Dendritic cell treated with granulocyte-macrophage colony-stimulating factor and Interleukin-4, amounts not matched to agents 40 ng/mL and 50 ng/mL, for 4 days (primary cell): ENCODE measurements around the gene ZNRF1.

Experiments used
- H3K27ac Mint-ChIP-seq: one replicate; pipeline ENCODE4 v1.8.0; 2022; ENCODE audit warnings: mild to moderate bottlenecking, mixed read lengths
- H3K27me3 Mint-ChIP-seq: one replicate; pipeline ENCODE4 v1.8.0; 2022; ENCODE audit warnings: mild to moderate bottlenecking, mixed read lengths
- H3K36me3 Mint-ChIP-seq: one replicate; pipeline ENCODE4 v1.8.0; 2022; ENCODE audit warnings: low read depth, mixed read lengths
- H3K4me1 Mint-ChIP-seq: one replicate; pipeline ENCODE4 v1.8.0; 2022; ENCODE audit warnings: low read depth, mixed read lengths
- H3K4me3 Mint-ChIP-seq: one replicate; pipeline ENCODE4 v1.8.0; 2022; ENCODE audit warnings: mild to moderate bottlenecking, moderate library complexity, mixed read lengths
- H3K9me3 Mint-ChIP-seq: one replicate; pipeline ENCODE4 v1.8.0; 2022; ENCODE audit warnings: mixed read lengths
- intact Hi-C: fragments of 100-400 bp; cut with micrococcal nuclease; formaldehyde crosslinking; loops from one replicate; pipeline ENCODE4 v1.15.0; 2022

Gene ZNRF1

GRCh38 chr16:75130150-75130771, 131.4 kb downstream of the ZNRF1 start:
- peaks cover 13% of the 10 kb centered on the region for H3K4me1 Mint-ChIP-seq
- H3K27ac Mint-ChIP-seq, result no peak overlapping the region
- H3K9me3 Mint-ChIP-seq, result peaks cover 7% of the 10 kb centered on the region
- H3K27me3 Mint-ChIP-seq, result peaks cover 37% of the 10 kb centered on the region
- H3K4me3 Mint-ChIP-seq, result no peak overlapping the region
- H3K36me3 Mint-ChIP-seq, result no peaks in the 10 kb centered on the region
- intact Hi-C loops, result no loop called here

GRCh38 chr16:75131081-75131480, 132.3 kb downstream of the ZNRF1 start:
- Mint-ChIP-seq H3K27me3 (peaks cover 39% of the 10 kb centered on the region), H3K9me3 (peaks cover 7% of the 10 kb centered on the region), H3K36me3 (no peaks in the 10 kb centered on the region), H3K4me1 (peaks cover 13% of the 10 kb centered on the region), H3K4me3 (no peak overlapping the region), H3K27ac (no peak overlapping the region)
- intact Hi-C loops, result no loop called here

DNA sequence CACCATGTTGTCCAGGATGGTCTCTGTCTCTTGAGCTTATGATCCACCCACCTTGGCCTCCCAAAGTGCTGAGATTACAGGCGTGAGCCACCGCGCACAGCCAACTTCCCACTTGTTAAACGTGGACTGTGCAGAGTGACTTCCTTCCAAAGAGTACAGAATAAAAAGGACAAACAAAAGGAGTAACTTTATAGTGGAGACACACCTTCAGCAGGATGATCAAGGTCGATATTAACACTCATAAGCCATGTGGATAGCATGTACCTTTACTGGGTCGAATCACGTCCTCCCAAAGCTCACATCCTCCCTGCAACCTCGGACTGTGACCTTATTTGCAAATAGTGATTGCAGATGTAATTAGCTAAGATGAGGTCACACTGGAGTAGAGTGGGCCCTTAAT, 139.4 kb downstream of the ZNRF1 start:
- Mint-ChIP-seq H3K27me3 (peaks cover 14% of the 10 kb centered on the region), H3K36me3 (no peaks in the 10 kb centered on the region), H3K9me3 (no peaks in the 10 kb centered on the region), H3K4me1 (peaks cover 7% of the 10 kb centered on the region), H3K27ac (no peak overlapping the region), H3K4me3 (no peak overlapping the region)
- intact Hi-C loops, result no loop called here

- Mint-ChIP-seq H3K9me3 (no peaks in the 10 kb centered on the region), H3K27me3 (peaks cover 14% of the 10 kb centered on the region), H3K4me1 (peaks cover 7% of the 10 kb centered on the region), H3K4me3 (no peak overlapping the region), H3K36me3 (no peaks in the 10 kb centered on the region), H3K27ac (no peak overlapping the region)
- intact Hi-C loops, result no loop called here
These were observed 139.8 kb downstream of the ZNRF1 start for GRCh38 chr16:75138636-75139035.

DNA sequence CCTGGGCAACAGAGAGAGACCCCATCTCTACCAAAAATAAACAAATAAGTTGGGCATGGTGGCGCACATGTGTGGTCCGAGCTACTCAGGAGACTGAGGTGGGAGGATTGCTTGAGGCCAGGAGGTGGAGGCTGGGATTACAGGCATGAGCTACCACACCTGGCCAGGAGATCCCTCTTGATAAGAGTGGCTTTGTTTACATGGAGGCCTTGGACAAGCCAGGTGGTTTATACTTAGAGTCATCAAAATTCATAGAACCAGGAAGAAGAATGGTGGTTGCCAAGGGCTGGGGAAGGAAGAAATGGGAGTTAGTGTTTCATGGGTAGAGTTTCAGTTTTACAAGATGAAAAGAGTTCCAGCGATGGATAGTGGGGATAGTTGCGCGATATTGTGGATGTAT, 140.7 kb downstream of the ZNRF1 start:
- peaks cover 7% of the 10 kb centered on the region for H3K4me1 Mint-ChIP-seq
- no peaks in the 10 kb centered on the region for H3K36me3 Mint-ChIP-seq
- intact Hi-C loops, result no loop called here
- no peak overlapping the region for H3K4me3 Mint-ChIP-seq
- no peak overlapping the region for H3K27ac Mint-ChIP-seq
- H3K9me3 Mint-ChIP-seq, result no peaks in the 10 kb centered on the region
- H3K27me3 Mint-ChIP-seq, result peaks cover 13% of the 10 kb centered on the region

DNA sequence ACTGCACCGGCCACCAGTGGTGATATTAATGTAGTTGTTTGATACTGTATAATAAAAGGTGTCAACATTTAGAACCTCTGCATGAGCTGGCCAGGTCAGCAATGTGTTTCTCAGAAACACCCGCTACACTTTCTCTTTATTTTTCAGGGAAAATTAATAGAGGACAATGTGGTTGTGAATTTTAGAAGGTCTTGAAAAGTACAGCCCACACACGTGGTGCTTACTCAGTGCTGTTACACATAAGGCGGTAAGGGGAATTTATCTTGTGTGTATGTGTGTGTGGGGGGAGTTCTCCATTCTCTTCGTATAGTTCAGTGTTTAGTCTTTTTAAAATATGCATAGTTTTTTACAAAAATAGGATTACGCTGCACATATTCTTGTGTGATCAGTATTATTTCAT, 145.1 kb downstream of the ZNRF1 start:
- Mint-ChIP-seq H3K9me3 (peaks cover 10% of the 10 kb centered on the region), H3K4me3 (no peak overlapping the region), H3K4me1 (peaks cover under 1% of the 10 kb centered on the region), H3K36me3 (no peaks in the 10 kb centered on the region), H3K27me3 (peaks cover 5% of the 10 kb centered on the region), H3K27ac (no peak overlapping the region)
- intact Hi-C loops, result no loop called here

GRCh38 chr16:75147968-75148310, 149.1 kb downstream of the ZNRF1 start:
- peaks cover 10% of the 10 kb centered on the region for H3K4me1 Mint-ChIP-seq
- intact Hi-C loops, result loop anchor here (1.0 to 2.0 kb wide), 2 partner anchors 31 to 163 kb away; partner anchors contain the start of genes LDHD and WDR59
- peaks cover 5% of the 10 kb centered on the region for H3K27me3 Mint-ChIP-seq
- H3K9me3 Mint-ChIP-seq, result peaks cover 34% of the 10 kb centered on the region
- H3K4me3 Mint-ChIP-seq, result no peak overlapping the region
- peaks cover 23% of the 10 kb centered on the region for H3K36me3 Mint-ChIP-seq
- peak overlapping the region; percentile 79 for H3K27ac Mint-ChIP-seq

DNA sequence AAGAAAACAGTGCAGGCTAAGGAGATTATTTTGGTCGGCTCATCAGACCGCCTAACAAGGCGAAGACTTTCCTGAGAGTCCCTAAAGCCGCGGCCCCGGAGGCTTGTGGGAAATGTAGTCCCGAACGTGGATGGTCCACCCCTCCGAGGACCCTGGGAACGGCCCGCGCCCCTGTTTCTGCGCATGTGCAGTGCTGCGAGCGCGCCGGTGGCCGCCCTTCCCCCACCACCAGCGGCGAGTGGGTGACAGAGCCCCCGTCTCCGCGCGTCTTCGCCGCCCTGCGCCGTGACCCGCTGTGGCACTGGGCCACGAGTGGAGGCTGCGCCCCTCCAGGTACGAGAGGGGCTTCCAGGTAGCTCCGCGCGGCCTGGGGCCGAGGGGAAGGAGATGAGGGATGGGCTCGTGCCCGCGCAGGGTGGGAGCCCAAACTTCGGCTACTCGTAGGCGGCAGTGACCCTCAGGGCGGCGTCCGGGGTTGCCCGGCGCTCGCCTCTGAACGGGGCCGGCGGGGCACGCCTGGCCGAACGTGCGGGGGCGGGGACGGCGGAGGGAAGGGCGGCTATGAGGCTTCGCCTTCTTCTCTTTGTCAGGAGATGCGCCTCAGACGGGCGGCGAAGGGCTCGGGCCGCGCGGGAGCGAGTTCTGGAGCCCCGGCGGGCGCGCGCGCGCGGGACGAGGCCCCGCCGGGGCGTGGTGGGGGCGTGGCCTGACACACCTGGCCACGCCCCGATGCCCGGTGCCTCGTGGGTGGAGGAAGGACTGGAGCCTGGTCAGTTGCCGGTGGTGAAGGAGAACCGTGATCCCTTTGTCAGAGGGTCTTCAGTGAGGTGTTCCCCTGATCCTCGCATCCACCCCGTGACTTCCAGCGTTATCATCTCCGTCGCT, 149.7 kb downstream of the ZNRF1 start, which contains the start of gene ZFP1:
Gene ZFP1 (plus strand): TSS at position 214 of the 885 bp plus-strand sequence. CDS start 4,428 bp downstream, outside the sequence.
- intact Hi-C loops, result loop anchor here (1.0 to 2.0 kb wide), 2 partner anchors 32 to 163 kb away; partner anchors contain the start of genes LDHD and WDR59
- peak within 1 kb of the TSS; percentile 82 for H3K4me3 Mint-ChIP-seq
- peaks cover 10% of the 10 kb centered on the region for H3K4me1 Mint-ChIP-seq
- H3K36me3 Mint-ChIP-seq, result peaks cover 26% of the 10 kb centered on the region
- H3K9me3 Mint-ChIP-seq, result peaks cover 37% of the 10 kb centered on the region
- H3K27ac Mint-ChIP-seq, result peak within 1 kb of the TSS; percentile 79
- H3K27me3 Mint-ChIP-seq, result peaks cover 5% of the 10 kb centered on the region

DNA sequence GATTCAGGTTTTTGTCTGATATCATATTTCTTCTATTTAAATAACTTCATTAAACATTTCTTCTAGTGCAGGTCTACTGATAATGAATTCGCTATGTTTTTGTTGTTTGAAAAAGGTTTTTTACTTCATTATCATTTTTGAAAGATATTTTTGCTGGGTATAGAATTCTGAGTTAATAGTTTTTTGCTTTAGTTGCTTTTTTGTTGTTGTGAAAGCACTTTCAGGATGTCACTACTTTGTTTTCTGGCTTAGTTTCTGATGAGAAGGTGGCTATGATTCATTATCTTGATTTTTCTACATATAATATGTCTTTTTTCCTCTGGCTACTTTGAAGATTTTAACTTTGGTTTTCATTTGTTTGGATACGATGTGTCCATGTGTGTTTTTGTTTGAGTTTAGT, 153.0 kb downstream of the ZNRF1 start:
- peaks cover 33% of the 10 kb centered on the region for H3K9me3 Mint-ChIP-seq
- H3K4me1 Mint-ChIP-seq, result peaks cover 10% of the 10 kb centered on the region
- peaks cover 52% of the 10 kb centered on the region for H3K36me3 Mint-ChIP-seq
- no peak overlapping the region for H3K27ac Mint-ChIP-seq
- no peak overlapping the region for H3K4me3 Mint-ChIP-seq
- no peaks in the 10 kb centered on the region for H3K27me3 Mint-ChIP-seq
- intact Hi-C loops, result no loop called here

GRCh38 chr16:75152635-75153034, 153.8 kb downstream of the ZNRF1 start:
- Mint-ChIP-seq H3K9me3 (peaks cover 33% of the 10 kb centered on the region), H3K27me3 (no peaks in the 10 kb centered on the region), H3K4me1 (peaks cover 10% of the 10 kb centered on the region), H3K36me3 (peaks cover 61% of the 10 kb centered on the region), H3K27ac (no peak overlapping the region), H3K4me3 (no peak overlapping the region)
- intact Hi-C loops, result no loop called here

- Mint-ChIP-seq H3K27ac (no peak overlapping the region), H3K4me1 (no peaks in the 10 kb centered on the region)
- intact Hi-C loops, result no loop called here
These were observed 161.6 kb downstream of the ZNRF1 start for GRCh38 chr16:75160386-75160785.

More at GRCh38 chr16:75160386-75160785, 161.6 kb downstream of the ZNRF1 start:
- H3K36me3 Mint-ChIP-seq, result peaks cover 77% of the 10 kb centered on the region
- no peaks in the 10 kb centered on the region for H3K27me3 Mint-ChIP-seq
- peaks cover 17% of the 10 kb centered on the region for H3K9me3 Mint-ChIP-seq
- no peak overlapping the region for H3K4me3 Mint-ChIP-seq
